ENCODE measurements around the gene BMF. TPM values are rescaled to one million over a fixed set of nuclear protein-coding genes. Genes with fewer than 3 reads are reported as not detected.

BMF gene
- polyA plus RNA-seq, 12 donors = 8.9 to 19.7 (median 11.9) TPM; not detected in 1

DNA sequence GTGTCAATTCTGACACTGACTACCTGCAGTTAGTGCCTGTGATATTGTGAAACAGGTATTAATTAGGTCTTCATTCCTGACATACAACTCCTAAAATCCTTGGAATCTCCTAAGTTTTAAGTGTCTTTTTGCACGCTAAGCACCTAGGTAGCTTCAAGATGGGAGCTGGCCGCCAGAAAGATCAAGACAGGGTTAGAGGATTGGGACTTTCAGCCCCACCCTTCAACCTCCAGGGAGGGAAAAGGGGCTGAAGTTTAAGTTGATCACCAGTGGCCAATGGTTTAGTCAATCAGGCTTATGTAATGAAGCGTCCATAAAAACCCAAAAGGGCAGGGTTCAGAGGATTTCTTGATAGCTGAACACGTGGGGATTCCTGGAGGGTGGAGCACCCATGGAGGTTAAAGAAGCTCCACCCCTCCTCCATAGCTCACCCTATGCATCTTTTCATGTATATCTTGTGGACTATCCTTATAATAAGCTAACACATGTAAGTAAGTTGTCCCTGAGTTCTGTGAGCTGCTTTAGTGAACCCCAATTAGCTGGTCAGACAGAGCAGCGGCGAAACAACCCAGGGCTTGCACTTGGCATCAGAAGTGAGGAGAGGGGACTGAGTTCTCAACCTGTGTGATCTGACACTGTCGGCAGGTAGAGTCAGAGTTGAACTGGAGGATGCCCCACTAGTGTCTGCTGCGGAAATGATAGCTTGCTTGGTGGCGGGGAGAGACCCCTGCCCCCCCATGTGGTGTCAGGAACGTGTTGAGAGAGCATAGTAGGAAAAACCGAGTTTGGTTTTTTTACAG is 56.9 kb downstream of the BMF start:
- DNase-seq = no peak

DNA sequence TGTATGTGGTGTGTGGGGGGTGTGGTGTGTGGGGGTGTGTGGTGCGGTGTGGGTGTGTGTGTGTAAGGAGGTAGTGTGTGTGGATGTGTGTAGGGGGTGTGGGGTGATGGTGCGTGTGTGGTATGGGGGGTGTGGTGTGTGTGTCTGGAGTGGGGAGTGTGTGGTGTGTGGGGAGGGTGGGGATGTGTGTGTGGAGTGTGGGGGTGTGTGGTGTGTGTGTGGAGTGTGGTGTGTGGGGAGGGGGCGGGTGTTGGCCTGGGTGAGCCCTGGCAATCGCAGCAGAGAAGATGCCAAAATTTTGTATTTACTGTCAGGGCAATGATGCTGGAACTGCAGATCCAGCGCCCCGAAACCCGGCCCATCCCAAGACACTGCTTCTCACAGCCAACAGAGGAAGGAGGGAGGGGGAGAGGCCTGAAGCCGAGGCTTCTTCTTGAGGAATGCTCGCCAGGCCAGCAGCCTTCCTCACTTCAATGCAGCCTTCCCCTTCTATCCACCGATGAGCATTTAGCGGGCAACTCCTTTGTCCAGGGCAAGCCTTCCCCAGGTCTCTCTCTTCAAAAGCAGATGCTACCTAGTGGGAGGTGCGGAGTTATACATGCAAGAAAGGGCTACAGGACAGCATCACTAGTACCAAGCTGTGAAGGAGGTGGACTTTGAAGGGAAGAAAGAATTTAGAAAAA is 57.8 kb downstream of the BMF start:
- peak; percentile 46 for DNase-seq

DNA sequence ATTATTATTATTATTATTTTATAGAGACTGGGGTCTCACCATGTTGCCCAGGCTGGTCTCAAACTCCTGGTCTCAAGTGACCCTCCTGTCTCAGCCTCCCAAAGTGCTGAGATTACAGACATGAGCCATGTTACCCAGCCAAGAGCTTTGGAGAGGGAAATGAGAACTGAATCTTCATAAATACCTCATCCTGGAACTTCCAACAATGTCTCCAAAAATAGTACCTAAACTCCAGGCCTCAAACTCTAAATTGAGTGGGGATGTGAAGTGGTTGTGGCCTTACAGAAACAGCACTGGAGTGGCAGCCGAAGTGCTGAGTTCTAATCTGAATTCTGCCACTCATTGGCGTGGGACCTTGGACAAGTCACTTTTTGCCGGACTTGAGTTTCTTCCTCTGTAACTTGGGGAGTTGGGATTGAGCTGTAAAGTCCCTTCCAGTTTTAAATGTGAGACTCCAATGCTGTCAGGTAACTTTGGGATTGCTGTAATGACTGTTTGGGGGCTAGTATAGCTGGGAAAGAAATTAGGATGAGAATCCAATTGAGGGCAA is 59.7 kb downstream of the BMF start:
- DNase-seq = no peak

DNA sequence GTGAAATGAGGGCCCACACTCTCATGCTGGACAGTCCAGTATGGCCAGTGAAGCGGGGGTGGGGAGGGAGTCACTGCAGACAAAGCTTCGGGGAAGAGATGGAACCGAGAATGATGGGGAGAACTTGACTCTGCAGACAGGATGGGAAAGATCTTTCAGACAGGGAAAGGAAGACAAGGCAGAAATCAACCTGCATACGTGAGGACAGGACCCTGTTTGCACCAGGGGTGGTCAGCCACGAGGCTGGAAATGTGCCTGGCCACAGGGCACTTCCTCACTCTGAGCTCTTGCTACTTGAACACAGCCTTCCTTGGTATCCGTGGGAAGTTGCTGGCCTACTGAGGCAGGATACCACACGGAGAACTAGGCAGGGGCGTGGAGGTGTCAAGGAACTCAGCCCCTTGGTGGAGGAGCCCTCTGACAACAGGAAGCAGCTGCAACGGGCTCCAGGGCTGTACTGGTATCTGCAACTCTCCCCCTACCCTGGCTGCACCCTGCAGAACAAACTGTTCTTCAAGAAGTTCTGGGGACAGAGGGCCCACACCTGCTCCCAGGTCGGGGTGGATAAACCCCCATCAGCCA is 60.4 kb downstream of the BMF start:
- DNase-seq = no peak

DNA sequence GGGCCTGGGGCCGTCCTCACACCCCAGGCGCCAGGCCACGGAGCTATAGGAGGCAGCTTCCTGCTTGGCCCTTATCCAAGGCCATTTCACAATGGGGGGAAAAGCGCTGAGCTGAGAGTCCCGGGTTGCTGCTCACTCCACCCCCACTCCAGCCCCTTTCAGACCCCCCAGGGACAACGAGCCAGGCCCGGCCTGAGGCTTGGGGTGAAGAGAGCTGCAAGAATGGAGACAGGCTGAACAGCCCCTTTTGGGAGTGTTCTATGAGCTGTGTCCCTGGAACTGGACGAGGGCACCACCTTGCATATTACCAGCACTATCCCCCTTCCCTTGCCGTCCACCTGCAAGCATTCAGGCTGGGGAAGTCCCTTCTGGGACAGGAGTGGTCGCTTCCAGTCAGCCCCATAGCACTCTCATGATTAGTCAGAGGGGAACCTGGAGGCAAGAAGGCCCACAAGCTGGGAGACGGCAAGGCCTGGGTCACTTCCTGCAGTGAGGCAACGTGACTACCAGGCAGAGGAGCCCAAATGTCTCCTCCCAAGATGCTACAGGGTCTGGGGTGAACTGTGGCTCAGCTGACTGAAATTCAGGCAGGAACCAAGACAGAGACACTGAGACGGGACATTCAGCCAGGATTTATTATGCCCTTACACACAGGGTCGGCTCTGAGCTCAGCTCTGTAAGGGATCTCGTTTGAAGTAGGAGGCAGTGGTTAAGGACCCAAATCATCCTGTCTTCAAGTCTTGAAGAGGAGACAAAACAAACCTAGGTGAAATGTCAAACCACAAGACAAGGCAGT is 61.1 kb downstream of the BMF start:
- DNase-seq = no peak

DNA sequence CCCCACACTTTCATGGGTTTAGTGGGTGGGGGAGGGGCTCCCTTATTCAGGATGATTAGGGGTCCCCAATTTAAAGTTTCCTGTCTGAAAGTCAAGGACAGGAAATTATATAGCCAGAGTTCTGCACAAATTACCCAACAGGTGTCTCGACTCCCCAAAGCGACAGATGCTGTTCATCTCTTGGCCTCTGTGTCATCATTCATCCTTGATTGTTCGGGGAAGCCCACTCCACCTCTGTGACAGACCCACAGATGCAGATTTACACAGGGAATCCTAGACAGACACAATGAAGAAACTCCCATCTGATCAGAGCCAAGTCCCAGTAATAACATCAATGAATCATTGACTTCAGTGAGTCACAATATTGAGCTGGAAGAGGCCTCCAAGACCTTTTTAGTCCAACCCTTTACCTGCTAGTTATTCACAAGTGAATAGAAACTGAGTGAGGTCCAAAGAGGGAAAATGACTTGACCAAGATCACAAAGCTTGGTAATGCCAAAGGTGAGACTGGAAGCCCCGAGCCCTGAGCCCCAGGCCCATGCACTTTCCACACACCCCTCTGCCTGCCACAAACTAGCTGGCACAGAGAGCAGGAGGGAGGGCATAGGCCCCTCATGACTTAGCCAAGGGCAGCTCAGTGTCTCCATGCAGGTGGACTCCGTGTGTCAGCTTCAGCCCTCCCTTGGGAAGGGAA is 61.8 kb downstream of the BMF start:
- DNase-seq = no peak

DNA sequence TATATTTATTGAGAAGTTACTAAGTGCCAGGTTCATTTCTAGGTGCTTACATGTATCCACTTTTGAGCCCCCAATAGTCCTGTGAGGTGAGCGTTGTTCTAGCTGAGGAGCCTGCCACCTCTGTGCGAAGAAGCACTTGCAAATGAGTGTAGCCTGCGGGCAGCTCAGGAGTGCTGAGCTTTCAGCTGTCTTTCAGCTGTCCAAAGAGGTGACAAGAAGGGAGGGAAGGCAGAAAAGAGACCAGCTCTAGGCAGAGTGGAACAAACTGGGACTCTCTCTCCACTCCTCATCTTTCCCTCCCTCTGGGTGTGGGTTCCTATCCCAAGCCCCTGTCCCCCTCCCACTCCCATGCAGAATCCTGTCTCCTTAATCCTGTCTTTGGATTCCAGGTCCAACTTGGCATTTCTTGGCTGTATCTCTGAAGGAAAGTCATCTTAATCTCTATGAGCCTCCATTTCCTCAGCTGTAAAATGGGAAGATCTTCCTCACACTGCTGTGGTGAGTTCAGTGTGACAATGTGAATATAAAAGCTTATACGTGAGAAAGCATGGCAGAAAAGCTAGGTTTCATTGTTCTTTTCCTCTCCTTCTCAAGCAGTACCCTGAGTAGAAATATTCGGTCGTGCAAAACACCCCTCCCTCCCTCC is 63.0 kb downstream of the BMF start:
- DNase-seq = no peak

DNA sequence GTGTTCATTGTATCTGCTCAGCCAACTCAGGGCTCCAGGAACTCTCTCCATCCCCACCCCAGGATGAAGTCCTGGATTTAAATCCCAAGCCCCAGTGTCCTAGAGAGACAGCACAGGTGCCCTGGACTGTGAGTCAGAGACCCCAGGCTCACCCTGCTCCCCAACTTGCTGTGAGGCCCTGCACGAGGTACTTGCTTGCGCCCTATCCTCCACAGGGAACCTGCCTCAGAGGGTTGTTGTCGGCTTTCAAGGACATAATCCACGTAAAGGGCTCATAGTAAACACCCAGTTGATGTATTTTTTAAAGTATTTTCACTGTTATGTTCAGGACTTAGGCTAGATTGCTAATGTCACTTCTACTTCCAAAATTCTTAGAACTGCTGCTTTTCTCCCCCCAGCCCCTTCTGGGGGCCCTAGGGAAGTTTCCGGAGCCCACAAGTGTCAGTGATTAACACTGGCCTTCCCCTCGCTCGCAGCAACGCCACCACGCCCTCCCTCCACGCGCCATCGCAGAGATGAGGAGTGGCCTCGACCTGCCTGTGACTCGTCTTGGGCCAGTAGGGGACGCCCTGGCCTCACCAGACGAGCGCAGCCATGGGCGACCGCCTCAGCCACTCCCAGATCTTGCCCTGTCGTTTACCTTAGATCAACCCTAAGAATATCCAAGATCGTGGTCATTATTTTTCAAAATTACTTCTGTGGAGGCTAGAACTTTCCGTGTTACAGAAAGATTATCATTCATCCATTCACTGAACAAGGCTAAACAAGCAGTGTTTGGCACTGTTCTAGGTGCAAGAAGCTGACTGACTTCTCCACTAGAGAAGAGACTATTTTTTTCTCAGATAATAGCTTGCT is 63.7 kb downstream of the BMF start:
- peak; percentile 85 for DNase-seq

DNA sequence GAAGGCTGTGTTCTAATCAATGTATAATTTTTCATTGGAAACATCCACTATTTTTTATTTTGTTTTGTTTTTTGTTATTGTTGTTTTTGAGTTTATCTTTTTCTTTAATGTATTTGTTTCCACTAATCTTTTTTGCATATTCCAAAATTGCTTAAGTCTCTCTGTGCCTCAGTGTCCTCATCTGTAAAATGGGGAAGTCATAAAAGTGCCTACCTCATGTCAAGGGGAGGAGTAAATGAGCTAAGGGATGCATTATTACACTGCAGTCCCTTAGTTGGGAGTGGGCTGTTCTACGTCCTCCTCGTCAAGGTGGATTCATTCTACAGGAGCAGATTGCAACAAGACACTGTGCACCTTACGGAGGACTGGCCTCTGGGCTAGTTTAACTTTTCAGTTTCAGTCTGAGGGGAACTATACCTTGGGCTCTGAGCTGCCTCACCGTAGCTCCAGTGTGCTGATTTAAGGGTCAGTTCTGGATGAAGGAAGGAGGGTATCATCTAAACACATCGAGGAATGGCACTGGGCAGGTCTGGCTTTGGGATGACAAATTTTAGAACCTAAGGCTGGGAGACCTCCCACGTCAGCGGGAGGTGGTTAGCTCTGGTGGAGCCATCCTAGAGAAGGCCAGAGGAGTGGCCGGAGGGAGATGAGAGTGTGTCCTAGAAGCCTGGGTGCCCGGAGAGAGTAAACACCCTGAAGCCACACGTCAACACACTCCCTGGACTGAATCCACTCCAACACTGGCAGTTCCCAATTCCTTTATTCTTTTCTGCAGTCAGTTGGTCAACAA is 64.6 kb downstream of the BMF start:
- DNase-seq = no peak

DNA sequence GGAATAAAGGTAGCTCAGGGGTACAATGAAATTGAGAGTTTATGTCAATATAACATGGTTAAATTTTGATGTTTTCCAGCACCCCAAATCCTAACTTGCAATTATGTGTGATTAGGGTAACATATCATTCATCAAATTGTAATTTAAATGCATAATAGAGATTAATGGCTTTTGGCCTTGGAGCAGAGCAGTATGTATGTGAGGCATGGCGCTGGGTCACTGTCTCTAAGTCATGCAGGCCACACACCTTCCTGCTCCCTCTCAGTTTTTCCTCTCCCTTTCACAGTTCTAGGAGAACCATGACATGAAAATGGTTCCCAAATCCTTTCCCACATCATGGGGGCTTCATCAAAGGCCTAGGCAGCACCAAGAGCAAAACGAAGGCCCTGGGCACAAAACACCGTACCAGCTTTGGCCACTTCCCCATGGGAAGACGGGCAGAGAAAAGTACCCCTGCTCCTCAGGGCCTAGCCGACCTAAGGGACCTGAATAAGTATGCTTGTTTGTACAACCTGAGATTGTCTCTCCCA is 65.8 kb downstream of the BMF start:
- DNase-seq = no peak

DNA sequence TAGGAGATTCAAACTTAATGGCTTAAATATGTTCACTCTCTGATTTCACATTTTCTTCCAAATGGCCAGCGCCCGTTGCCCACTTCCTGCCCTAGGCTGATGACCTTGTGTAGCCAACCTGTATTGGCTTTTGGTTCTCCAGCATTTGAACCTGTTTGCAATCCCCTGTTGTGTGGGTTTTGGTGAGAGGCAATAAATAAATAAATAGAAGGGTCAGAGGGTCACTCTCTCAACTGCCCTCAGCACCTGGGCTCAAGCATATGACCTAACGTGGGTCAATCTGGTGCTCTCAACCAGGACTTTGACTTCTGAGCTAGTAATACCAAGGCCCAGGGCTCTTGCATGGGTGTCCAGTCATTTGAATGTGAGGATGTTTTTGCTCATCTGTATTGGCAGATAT is 67.9 kb downstream of the BMF start:
- no peak for DNase-seq

DNA sequence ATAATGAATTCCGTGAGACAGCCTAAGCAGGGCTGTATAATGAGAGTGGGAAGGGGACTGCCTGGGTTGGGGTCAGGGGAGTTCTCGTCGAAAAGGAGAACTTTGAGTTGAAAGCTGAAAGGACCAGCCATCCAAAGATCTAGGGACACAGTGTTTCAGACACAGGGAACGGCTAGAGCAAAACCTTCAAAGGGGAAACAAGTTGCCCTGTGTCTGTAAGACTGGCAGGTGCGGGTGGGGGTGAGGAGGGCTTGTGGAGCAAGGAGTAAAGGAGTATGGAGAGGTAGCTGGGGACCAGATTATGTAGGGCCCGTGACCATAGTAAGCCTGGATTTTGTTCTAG is 68.4 kb downstream of the BMF start:
- DNase-seq = no peak

DNA sequence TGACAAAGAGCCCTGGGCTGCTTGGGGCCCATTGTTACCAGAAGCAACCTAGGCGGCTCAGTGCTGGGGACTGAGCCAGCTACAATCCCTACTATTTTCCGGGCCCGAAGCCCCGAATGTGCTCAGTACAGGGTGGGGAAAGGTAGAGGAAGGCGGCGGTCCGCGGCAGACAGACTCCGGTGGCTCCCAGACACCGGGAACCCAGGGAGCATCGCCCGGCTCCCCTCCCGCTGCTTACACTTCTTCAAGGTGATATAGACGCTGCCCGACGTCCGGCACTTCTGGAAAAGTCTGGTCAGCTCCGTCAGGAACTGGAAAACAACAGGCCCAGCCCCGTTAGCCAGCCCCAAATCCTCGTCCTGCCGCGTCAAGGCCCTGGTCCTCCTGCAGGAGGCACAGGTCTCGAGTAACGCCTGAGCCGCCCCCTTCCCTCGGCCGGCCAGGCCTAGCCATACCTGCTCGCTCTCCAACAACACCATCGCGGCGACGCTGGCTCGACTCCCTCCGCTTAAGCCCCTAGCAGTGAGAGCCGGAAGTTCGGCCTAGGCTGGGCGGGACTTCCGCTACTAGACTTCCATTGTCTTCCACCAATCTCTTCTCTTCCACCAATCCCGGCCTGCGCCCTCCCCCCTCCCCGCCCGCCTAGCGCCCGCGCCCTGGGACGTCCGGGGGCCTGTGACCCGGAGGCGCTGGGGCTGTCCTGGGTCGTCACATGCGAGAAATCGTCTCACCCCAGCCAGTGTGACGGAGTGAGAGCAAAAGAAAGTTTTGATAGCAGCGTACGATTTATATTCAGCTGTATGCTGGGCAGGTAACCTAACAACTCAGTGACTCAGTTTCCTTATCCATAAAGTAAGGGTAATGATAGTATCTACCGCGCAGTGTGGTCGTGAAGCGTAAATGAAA is 69.8 kb downstream of the BMF start, which contains the start of gene SRP14:
SRP14 (minus strand) TSS at position 544 of the 906 bp plus-strand sequence; CDS start at position 479, 65 bp downstream.
- DNase-seq = peak; percentile 97

DNA sequence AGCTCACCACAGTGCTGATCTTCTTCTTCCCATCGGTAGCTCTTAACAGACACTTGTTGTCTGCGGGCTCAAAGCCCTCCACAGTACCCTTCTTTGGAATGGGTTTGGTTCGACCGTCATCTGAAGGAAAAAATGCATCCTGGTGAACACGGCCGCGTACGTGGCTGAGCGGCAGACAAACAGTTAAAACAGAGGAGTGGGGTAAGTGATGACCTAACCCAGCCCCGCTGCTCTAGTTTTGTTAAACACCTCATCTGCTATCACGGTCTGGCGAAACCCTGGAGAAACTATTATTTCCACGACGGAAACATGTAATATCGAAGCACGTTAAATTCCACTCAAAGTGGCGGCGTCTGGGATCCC is 70.4 kb downstream of the BMF start:
- DNase-seq = peak; percentile 35

All from muscle of arm (tissue), 12 donors.